K562 (cell line): ENCODE data around the gene KYAT1. TPM values are rescaled to one million over a fixed set of nuclear protein-coding genes. Genes with fewer than 3 reads are reported as not detected.

Source experiments
- CBX8 ChIP-seq: fragments of 200-600 bp; sonication (generic); IDR thresholded peaks from 2 replicates; pipeline ENCODE4 v1.6.1; 2012; ENCODE audit warnings: borderline replicate concordance, mixed run types, low read depth, mild to moderate bottlenecking, moderate library complexity, mixed read lengths, low read length, control low read depth, inconsistent platforms; ENCODE audit not compliant: poor library complexity, severe bottlenecking; ENCODE audit errors: extremely low read depth
- E2F8 ChIP-seq: fragments of 450-650 bp; IDR thresholded peaks from 2 replicates; pipeline ENCODE4 v1.7.1; 2018; ENCODE audit warnings: mild to moderate bottlenecking, low read depth; ENCODE audit not compliant: partially characterized antibody
- TFE3 ChIP-seq: fragments of 450-650 bp; formaldehyde crosslinking; IDR thresholded peaks from 2 replicates; pipeline ENCODE4 v1.4.0; 2020; ENCODE audit warnings: mild to moderate bottlenecking, mixed read lengths
- ZNF407 ChIP-seq: fragments of 450-650 bp; IDR thresholded peaks from 2 replicates; pipeline ENCODE4 v1.6.1; 2016; ENCODE audit warnings: low read depth
- polyA plus RNA-seq, 8 experiments: library from polyadenylated mRNA; depleted of rRNA in 4 of 8; stranded (reverse) in 5 of 8; unstranded in 3 of 8; fragments of >200 nt; fragmentation: Nextera tagmentation in 2 of 8; fragmentation: Illumina TruSeq in 1 of 8; extraction: Ambion mirVana in 2 of 8; extraction: Trizol in 1 of 8; gene quantifications; 2 replicates each; pipeline versions ENCODE4 v1.2.1 to v1.2.3, GENCODE V29; 2011 to 2014; ENCODE audit warnings: inconsistent platforms in 1 of 8, missing spikeins in 1 of 8
- total RNA-seq, 7 experiments: library from RNA; depleted of rRNA in 6 of 7; stranded (reverse); fragments of >200 nt in 6 of 7; fragmentation: Illumina TruSeq in 2 of 7; extraction: Trizol in 2 of 7; gene quantifications; 2 replicates each; pipeline versions ENCODE4 v1.2.1 to v1.2.3, GENCODE V29; 2011 to 2021; ENCODE audit warnings: low replicate concordance in 1 of 7

KYAT1 gene
- total and polyA plus RNA-seq, 9 of the 15 experiments (the other 6 are each of a cell fraction or from before 2014, with no cell fraction given) = 6.4 to 16.8 (median 11.1) TPM

- TF ChIP-seq ZNF407 = no peak
- no peak for TF ChIP-seq TFE3 (CRISPR knock-in tag)
- no peak for TF ChIP-seq E2F8
- TF ChIP-seq CBX8 = no peak
Measured at GRCh38 chr9:128861501-128861900, 20.2 kb downstream of the KYAT1 start (continued).
